Activated naive CD8-positive, alpha-beta T cell treated with anti-CD3 and anti-CD28 coated beads for 36 hours (primary cell): ENCODE results near the gene HLCS. TPM values are rescaled to one million over a fixed set of nuclear protein-coding genes. Genes with fewer than 3 reads are reported as not detected.

Experiments used
- DNase-seq: peaks from one replicate; pipeline ENCODE4 v3.0.0; 2021
- H3K27ac Mint-ChIP-seq: one replicate; pipeline ENCODE4 v1.8.0; 2022; ENCODE audit warnings: mild to moderate bottlenecking, moderate library complexity, mixed read lengths
- H3K27me3 Mint-ChIP-seq: one replicate; pipeline ENCODE4 v1.8.0; 2022; ENCODE audit warnings: mild to moderate bottlenecking, mixed read lengths
- H3K36me3 Mint-ChIP-seq: one replicate; pipeline ENCODE4 v1.8.0; 2021; ENCODE audit warnings: mild to moderate bottlenecking, mixed read lengths
- H3K4me1 Mint-ChIP-seq: one replicate; pipeline ENCODE4 v1.8.0; 2021; ENCODE audit warnings: mixed read lengths
- H3K4me3 Mint-ChIP-seq: one replicate; pipeline ENCODE4 v1.8.0; 2022; ENCODE audit warnings: mild to moderate bottlenecking, moderate library complexity, mixed read lengths
- H3K9me3 Mint-ChIP-seq: one replicate; pipeline ENCODE4 v1.8.0; 2022; ENCODE audit warnings: mixed read lengths
- total RNA-seq, 2 experiments: library from RNA; stranded (reverse); gene quantifications; one replicate each; pipeline ENCODE4 v1.2.3, GENCODE V29; 2021

The HLCS gene
- total RNA-seq, 2 experiments from 2014 or later, result 12.2 to 13.7 TPM

DNA sequence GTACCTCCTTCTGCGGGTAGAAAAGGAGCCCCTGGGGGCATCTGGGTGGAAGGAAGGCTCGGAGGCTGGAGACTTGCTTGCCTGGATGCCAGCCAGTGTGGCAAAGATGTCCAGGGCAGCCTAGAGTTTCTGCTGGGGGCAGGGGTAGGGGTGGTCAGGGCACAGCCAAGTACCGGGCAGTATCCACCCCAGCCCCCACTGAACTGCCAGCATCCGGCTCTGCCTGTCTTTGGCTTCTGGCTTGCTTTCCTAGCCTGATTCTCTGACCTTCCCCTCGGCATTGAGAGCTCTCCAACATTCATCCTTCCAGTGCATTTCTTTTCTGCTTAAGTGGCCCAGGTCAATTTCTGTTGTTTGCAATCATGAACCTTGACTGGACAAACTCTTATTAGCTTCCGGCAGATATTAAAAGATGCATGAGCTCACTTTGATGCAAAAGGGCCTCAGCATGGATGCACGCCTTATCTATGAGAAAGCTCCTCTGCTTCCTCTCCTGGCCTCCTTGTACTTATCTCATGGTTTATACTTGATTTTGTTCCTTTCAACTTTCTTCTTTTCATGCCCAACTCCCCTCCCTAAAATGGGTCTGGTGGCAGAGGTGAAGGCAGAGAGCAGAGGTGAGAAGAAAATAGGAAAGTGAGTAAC is 116.9 kb downstream of the HLCS start:
- H3K4me3 Mint-ChIP-seq, result no peak overlapping the region
- no peaks in the 10 kb centered on the region for H3K27me3 Mint-ChIP-seq
- no peak for DNase-seq
- peaks cover 2% of the 10 kb centered on the region for H3K36me3 Mint-ChIP-seq
- no peaks in the 10 kb centered on the region for H3K9me3 Mint-ChIP-seq
- no peak overlapping the region for H3K27ac Mint-ChIP-seq
- H3K4me1 Mint-ChIP-seq, result peaks cover 9% of the 10 kb centered on the region

DNA sequence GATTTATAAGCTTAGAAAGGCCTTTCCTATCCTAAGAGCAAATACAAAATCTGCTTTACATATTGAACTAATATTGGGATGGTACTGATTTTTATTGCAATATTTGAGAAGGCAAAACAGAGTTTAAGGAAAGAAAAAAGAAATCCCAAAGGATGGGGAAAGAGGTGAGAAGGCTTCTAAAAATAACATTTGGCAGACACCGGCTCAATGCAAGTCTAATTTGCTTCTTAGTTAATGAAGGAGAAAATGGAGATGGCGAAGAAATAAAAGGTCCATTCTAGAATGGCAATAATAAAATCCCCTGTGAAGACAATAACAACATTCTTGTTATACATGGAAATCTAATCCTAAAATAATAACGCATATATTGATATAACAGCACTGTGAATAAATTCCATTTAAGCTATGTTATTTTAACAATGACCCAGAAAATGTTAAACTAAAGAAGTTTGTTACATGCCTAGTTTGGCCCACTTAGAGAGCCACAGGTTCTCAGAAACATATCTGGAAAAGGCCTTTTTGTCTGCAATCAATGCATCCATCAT is 117.7 kb downstream of the HLCS start:
- DNase-seq, result no peak
- H3K4me3 Mint-ChIP-seq, result no peak overlapping the region
- H3K36me3 Mint-ChIP-seq, result peaks cover 4% of the 10 kb centered on the region
- H3K27ac Mint-ChIP-seq, result no peak overlapping the region
- H3K4me1 Mint-ChIP-seq, result peaks cover 9% of the 10 kb centered on the region
- no peaks in the 10 kb centered on the region for H3K9me3 Mint-ChIP-seq
- no peaks in the 10 kb centered on the region for H3K27me3 Mint-ChIP-seq

DNA sequence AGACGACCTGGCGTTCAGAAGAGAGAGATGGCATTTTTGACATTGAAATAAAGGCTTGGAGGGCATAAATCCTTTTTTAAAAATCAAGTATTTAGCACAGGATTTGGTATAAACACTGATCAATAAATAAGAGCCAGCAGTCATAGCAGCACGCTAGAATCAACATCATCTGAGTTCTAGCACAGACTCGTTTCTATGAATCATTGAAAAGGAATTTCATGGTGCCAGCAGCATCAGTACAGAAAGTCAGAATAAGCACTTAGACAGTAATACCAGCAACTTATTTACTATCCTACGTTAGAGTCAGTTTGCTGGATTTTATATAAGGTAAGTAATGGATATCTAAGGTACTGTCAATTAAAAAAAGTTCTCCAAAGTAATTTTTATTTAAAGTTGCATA is 119.3 kb downstream of the HLCS start:
- peaks cover 4% of the 10 kb centered on the region for H3K36me3 Mint-ChIP-seq
- H3K4me1 Mint-ChIP-seq, result no peaks in the 10 kb centered on the region
- no peak overlapping the region for H3K4me3 Mint-ChIP-seq
- no peak for DNase-seq
- no peaks in the 10 kb centered on the region for H3K27me3 Mint-ChIP-seq
- no peak overlapping the region for H3K27ac Mint-ChIP-seq
- no peaks in the 10 kb centered on the region for H3K9me3 Mint-ChIP-seq

DNA sequence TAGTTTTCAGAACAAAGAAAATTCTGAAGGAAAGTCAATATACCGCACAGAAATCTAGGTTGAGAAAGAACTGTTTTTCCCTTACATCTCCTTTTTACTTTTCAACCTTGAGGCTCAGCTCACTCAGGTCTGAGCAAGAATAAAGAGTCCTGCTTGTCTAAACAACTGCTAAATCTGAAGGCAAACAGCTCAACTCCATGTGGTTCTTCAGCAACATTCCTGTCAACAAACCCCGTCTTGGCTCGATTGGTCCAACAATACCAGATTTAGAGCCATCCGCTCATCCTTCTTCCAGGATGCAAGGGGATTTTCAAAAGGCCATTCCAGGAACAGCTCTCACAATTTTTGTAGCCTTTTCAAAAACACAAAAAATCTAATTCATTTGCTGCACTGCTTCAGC is 119.8 kb downstream of the HLCS start:
- Mint-ChIP-seq H3K27me3 (no peaks in the 10 kb centered on the region), H3K9me3 (no peaks in the 10 kb centered on the region), H3K36me3 (peaks cover 4% of the 10 kb centered on the region), H3K4me1 (no peaks in the 10 kb centered on the region), H3K4me3 (no peak overlapping the region), H3K27ac (no peak overlapping the region)
- DNase-seq, result no peak

- Mint-ChIP-seq H3K4me3 (no peak overlapping the region), H3K27me3 (no peaks in the 10 kb centered on the region), H3K36me3 (peaks cover 4% of the 10 kb centered on the region), H3K27ac (no peak overlapping the region), H3K9me3 (no peaks in the 10 kb centered on the region), H3K4me1 (no peaks in the 10 kb centered on the region)
- no peak for DNase-seq
Observed at GRCh38 chr21:36845790-36846189, 120.7 kb downstream of the HLCS start.

DNA sequence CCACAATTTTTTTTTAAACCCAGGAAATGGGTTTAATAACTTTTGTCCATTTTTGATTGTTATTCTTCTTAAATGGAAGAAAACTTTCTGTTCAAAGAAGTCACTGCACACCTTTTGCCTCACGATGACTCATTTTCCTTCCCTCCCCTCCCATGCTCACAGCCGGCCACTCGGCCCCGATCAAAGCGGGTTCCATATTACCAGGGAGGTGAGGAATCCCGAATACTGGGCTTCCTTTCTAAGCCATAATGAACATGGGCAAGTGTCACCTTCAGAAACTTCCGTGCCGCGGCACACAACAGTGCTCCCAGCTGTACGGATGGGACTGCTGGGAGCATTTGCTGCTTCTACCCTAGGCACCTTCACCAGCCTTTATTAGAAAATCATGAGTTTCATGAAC is 121.4 kb downstream of the HLCS start:
- H3K27ac Mint-ChIP-seq, result no peak overlapping the region
- no peaks in the 10 kb centered on the region for H3K4me1 Mint-ChIP-seq
- H3K9me3 Mint-ChIP-seq, result no peaks in the 10 kb centered on the region
- H3K36me3 Mint-ChIP-seq, result peaks cover 4% of the 10 kb centered on the region
- no peak for DNase-seq
- H3K27me3 Mint-ChIP-seq, result no peaks in the 10 kb centered on the region
- H3K4me3 Mint-ChIP-seq, result no peak overlapping the region

GRCh38 chr21:36841866-36842265 is 124.6 kb downstream of the HLCS start:
- Mint-ChIP-seq H3K27me3 (no peaks in the 10 kb centered on the region), H3K36me3 (peaks cover 4% of the 10 kb centered on the region), H3K27ac (no peak overlapping the region), H3K9me3 (no peaks in the 10 kb centered on the region), H3K4me1 (no peaks in the 10 kb centered on the region), H3K4me3 (no peak overlapping the region)
- no peak for DNase-seq

GRCh38 chr21:36839735-36840134 is 126.7 kb downstream of the HLCS start:
- H3K4me3 Mint-ChIP-seq, result no peak overlapping the region
- H3K27me3 Mint-ChIP-seq, result no peaks in the 10 kb centered on the region
- no peak overlapping the region for H3K27ac Mint-ChIP-seq
- DNase-seq, result no peak
- peaks cover 1% of the 10 kb centered on the region for H3K36me3 Mint-ChIP-seq
- no peaks in the 10 kb centered on the region for H3K9me3 Mint-ChIP-seq
- no peaks in the 10 kb centered on the region for H3K4me1 Mint-ChIP-seq

DNA sequence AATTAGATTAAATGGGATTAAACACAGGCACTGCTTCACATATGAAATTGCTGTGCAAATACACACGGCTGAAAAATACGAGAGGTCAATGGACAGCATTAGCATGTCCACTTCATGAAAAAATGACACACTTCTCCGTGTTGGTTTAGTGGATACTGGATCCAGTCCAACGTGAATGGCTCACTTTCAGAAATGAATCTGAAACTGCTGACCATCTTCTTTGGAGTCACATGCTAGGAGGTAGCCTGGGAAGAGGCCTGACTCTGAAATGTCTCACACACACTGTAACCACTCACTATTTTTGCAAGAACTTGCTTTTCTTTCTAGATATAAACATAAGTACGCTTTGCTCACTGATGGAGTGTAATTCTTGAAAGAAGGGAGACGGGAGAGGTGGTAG is 127.3 kb downstream of the HLCS start:
- DNase-seq, result no peak
- Mint-ChIP-seq H3K9me3 (no peaks in the 10 kb centered on the region), H3K27me3 (no peaks in the 10 kb centered on the region), H3K27ac (no peak overlapping the region), H3K4me3 (no peak overlapping the region), H3K4me1 (no peaks in the 10 kb centered on the region), H3K36me3 (peaks cover 1% of the 10 kb centered on the region)

DNA sequence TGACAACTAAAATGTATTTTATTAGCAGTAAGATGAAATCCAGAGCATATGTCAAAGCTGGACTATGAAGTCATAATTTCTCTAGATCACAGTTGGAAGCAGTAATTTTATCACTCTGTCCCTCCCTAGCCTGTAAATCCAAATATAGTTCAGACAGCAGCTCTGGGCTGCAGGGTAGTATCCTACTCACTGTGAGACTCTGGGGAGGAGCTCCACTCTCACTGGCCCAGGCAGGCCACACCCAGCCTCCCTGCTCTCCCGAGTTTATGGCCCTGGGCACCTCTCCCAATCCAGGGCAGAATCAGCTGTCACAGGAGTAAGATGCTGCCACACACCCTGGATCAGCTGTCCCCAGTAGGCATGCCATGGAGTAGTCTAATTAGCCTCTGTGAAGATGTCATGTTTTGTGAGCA is 131.1 kb downstream of the HLCS start:
- Mint-ChIP-seq H3K27ac (no peak overlapping the region), H3K9me3 (no peaks in the 10 kb centered on the region), H3K27me3 (no peaks in the 10 kb centered on the region), H3K36me3 (peaks cover 2% of the 10 kb centered on the region), H3K4me3 (no peak overlapping the region), H3K4me1 (peaks cover 2% of the 10 kb centered on the region)
- no peak for DNase-seq

DNA sequence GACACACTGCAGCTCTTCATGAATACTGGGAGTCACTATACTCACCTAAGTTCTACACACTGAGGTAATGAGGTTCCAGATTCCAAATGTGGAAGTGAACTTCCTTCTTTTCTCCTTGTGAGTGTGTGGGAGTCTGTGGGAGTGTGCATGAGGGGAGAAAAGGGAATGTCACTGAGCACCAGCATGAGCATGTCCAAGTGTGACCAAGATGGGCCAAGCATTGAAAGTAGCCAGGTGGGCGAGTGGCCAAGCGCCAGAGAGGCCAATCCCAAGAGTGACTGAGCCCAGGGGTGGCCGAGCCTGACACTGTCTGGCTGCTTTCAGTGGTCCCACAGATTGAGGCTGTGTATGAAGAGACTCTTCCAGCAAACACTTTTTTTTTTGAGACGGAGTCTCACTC is 132.3 kb downstream of the HLCS start:
- Mint-ChIP-seq H3K4me3 (no peak overlapping the region), H3K36me3 (peaks cover 2% of the 10 kb centered on the region), H3K27me3 (no peaks in the 10 kb centered on the region)

DNA sequence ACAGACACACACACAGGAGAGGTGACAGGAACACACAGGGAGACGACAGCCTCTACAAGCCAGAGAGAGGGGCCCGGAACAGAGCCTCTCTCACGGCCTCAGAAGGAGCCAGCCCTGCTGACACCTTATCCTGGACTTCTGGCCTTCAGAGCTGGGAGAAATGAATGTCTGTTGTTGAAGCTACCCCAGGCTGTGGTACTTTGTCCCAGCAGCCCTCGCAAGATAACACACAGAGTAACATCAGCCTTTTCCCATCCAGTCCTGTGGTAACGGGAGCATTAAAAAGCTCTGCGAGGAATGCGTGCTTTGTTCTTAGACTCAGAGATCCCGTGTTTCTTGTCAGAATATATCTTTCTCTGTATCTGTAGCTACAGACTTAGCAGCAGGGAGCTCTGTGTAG is 136.4 kb downstream of the HLCS start:
- Mint-ChIP-seq H3K9me3 (no peaks in the 10 kb centered on the region), H3K36me3 (peaks cover 4% of the 10 kb centered on the region), H3K27me3 (no peaks in the 10 kb centered on the region), H3K4me3 (no peak overlapping the region), H3K27ac (no peak overlapping the region), H3K4me1 (peaks cover 2% of the 10 kb centered on the region)
- no peak for DNase-seq

More for the DNA sequence above, 132.3 kb downstream of the HLCS start:
- no peak for DNase-seq
- Mint-ChIP-seq H3K4me1 (peaks cover 2% of the 10 kb centered on the region), H3K27ac (no peak overlapping the region), H3K9me3 (no peaks in the 10 kb centered on the region)

DNA sequence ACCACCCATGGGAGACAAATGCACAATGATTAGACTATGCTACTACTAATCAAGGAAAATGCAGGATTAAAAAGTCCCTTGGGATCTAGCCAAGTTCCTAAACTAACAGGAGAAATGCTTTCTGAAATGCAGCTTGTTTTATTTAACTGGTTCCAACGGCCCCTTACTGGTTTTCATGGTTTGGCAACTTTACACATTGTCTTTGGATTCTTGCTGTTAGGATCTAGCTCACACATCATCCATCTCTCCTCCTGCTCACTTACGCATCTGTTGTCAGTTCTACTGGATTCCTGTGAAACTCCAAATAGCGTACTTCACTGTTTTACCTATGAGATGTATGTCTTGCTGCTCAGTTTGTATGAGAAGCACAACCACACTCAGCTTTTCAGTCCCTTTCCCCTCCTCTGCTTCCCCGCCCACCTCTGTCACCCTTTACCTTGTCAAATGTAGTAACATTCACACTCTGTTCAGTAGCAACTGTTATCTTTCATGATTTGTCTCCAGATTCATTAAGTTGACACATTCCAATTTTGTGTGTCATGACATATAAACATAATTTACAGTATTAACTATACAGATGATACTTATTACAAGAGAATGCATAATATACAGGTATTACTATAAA is 137.5 kb downstream of the HLCS start:
- Mint-ChIP-seq H3K9me3 (no peaks in the 10 kb centered on the region), H3K36me3 (peaks cover 12% of the 10 kb centered on the region), H3K27me3 (no peaks in the 10 kb centered on the region), H3K4me1 (peaks cover 2% of the 10 kb centered on the region), H3K27ac (no peak overlapping the region), H3K4me3 (no peak overlapping the region)
- DNase-seq, result no peak

- peaks cover 2% of the 10 kb centered on the region for H3K4me1 Mint-ChIP-seq
- no peaks in the 10 kb centered on the region for H3K9me3 Mint-ChIP-seq
- no peak for DNase-seq
- H3K27me3 Mint-ChIP-seq, result no peaks in the 10 kb centered on the region
- no peak overlapping the region for H3K4me3 Mint-ChIP-seq
- H3K36me3 Mint-ChIP-seq, result peaks cover 12% of the 10 kb centered on the region
- no peak overlapping the region for H3K27ac Mint-ChIP-seq
Observed at GRCh38 chr21:36828208-36828607, 138.3 kb downstream of the HLCS start.

GRCh38 chr21:36825658-36826057 is 140.8 kb downstream of the HLCS start:
- Mint-ChIP-seq H3K4me1 (no peaks in the 10 kb centered on the region), H3K36me3 (peaks cover 14% of the 10 kb centered on the region), H3K27me3 (no peaks in the 10 kb centered on the region), H3K9me3 (no peaks in the 10 kb centered on the region), H3K27ac (no peak overlapping the region), H3K4me3 (no peak overlapping the region)
- no peak for DNase-seq

DNA sequence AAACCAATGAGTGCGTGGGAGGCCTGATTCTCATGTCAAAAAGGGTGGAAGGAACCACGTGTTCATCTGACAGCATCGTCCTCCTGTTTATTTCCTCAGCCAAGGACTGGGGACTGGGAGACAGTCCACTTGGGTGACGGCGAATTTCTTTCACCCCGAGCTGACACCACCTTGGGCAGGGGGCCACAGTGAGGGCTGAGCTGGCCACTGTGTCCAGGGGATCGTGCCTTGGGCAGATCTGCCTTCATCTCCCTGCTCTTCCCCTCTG is 145.5 kb downstream of the HLCS start:
- no peak for DNase-seq
- Mint-ChIP-seq H3K27me3 (no peaks in the 10 kb centered on the region), H3K27ac (no peak overlapping the region), H3K36me3 (peaks cover 13% of the 10 kb centered on the region), H3K4me1 (no peaks in the 10 kb centered on the region), H3K9me3 (no peaks in the 10 kb centered on the region), H3K4me3 (no peak overlapping the region)
